Large intestine (tissue), 3 donors: Measurements from ENCODE around the gene SLCO1A2. TPM values are rescaled to one million over a fixed set of nuclear protein-coding genes. Genes with fewer than 3 reads are reported as not detected.

Experiments used
- DNase-seq, 2 donors: peaks; one replicate each; pipeline versions ENCODE4 v3.0.0 to v3.0.0-alpha.2; 2013
- H3K27ac ChIP-seq: one replicate; pipeline ENCODE4 v1.5.1; 2013; ENCODE audit warnings: low read length
- H3K27me3 ChIP-seq: 2 replicates; pipeline ENCODE4 v1.6.1; 2013; ENCODE audit warnings: low read length; ENCODE audit not compliant: control insufficient read depth, insufficient read depth
- H3K36me3 ChIP-seq: 2 replicates; pipeline ENCODE4 v1.6.1; 2013; ENCODE audit warnings: low read length; ENCODE audit not compliant: control insufficient read depth, insufficient read depth
- H3K4me1 ChIP-seq: one replicate; pipeline ENCODE4 v1.6.1; 2013; ENCODE audit warnings: low read length; ENCODE audit not compliant: control insufficient read depth, insufficient read depth
- H3K4me3 ChIP-seq: one replicate; pipeline ENCODE4 v1.5.1; 2013; ENCODE audit warnings: low read length
- H3K9me3 ChIP-seq: one replicate; pipeline ENCODE4 v1.6.1; 2013; ENCODE audit warnings: mild to moderate bottlenecking, low read depth, low read length, moderate library complexity; ENCODE audit not compliant: control insufficient read depth
- WGBS: methylation state at CpG from one replicate; pipeline ENCODE4 v1.1.5; 2013; ENCODE audit warnings: low lambda C conversion rate; ENCODE audit not compliant: insufficient coverage; 5-methylcytosine and 5-hydroxymethylcytosine counted together
- polyA plus RNA-seq: library from polyadenylated mRNA; unstranded; fragments of 120-200 nt; gene quantifications from one replicate; pipeline ENCODE4 v1.2.1, GENCODE V29; 2013

SLCO1A2 gene
- polyA plus RNA-seq, 1 donor: 0.06 TPM

GRCh38 chr12:21353487-21353886 is 18.8 kb upstream of the SLCO1A2 start:
- Histone ChIP-seq H3K4me1 (no peaks in the 10 kb centered on the region), H3K27me3 (no peaks in the 10 kb centered on the region), H3K9me3 (no peaks in the 10 kb centered on the region), H3K4me3 (no peak overlapping the region), H3K27ac (no peak overlapping the region), H3K36me3 (no peaks in the 10 kb centered on the region)
- no CpG with 5 or more reads among the region's 1 CpG for WGBS
- DNase-seq: no peak

GRCh38 chr12:21350975-21351374 is 16.3 kb upstream of the SLCO1A2 start:
- Histone ChIP-seq H3K4me1 (no peaks in the 10 kb centered on the region), H3K27ac (no peak overlapping the region), H3K36me3 (no peaks in the 10 kb centered on the region), H3K9me3 (no peaks in the 10 kb centered on the region), H3K27me3 (no peaks in the 10 kb centered on the region), H3K4me3 (no peak overlapping the region)
- no peak for DNase-seq
- WGBS: 14% methylated on average over 1 of the region's 1 CpG

GRCh38 chr12:21346542-21347205 is 12.0 kb upstream of the SLCO1A2 start:
- Histone ChIP-seq H3K9me3 (no peaks in the 10 kb centered on the region), H3K4me1 (no peaks in the 10 kb centered on the region), H3K27ac (no peak overlapping the region), H3K36me3 (no peaks in the 10 kb centered on the region), H3K27me3 (no peaks in the 10 kb centered on the region), H3K4me3 (no peak overlapping the region)
- no peak for DNase-seq
- WGBS: 67% methylated on average over 1 of the region's 1 CpG

- no peak for DNase-seq
- H3K9me3 ChIP-seq: no peaks in the 10 kb centered on the region
Measured at GRCh38 chr12:21343636-21344035, 8.9 kb upstream of the SLCO1A2 start.

GRCh38 chr12:21341769-21342168 is 7.1 kb upstream of the SLCO1A2 start:
- WGBS: 94% methylated on average over 2 of the region's 4 CpGs
- Histone ChIP-seq H3K4me1 (no peaks in the 10 kb centered on the region), H3K4me3 (no peak overlapping the region), H3K27me3 (no peaks in the 10 kb centered on the region), H3K36me3 (no peaks in the 10 kb centered on the region), H3K9me3 (no peaks in the 10 kb centered on the region), H3K27ac (no peak overlapping the region)
- no peak for DNase-seq

More at GRCh38 chr12:21343636-21344035, 8.9 kb upstream of the SLCO1A2 start:
- no peaks in the 10 kb centered on the region for H3K36me3 ChIP-seq
- H3K4me3 ChIP-seq: no peak overlapping the region
- no peaks in the 10 kb centered on the region for H3K27me3 ChIP-seq
- H3K4me1 ChIP-seq: no peaks in the 10 kb centered on the region
- H3K27ac ChIP-seq: no peak overlapping the region

GRCh38 chr12:21340403-21340802 is 5.7 kb upstream of the SLCO1A2 start:
- Histone ChIP-seq H3K27me3 (no peaks in the 10 kb centered on the region), H3K4me3 (no peak overlapping the region), H3K36me3 (no peaks in the 10 kb centered on the region), H3K9me3 (no peaks in the 10 kb centered on the region), H3K27ac (no peak overlapping the region), H3K4me1 (no peaks in the 10 kb centered on the region)
- 90% methylated on average over 2 of the region's 6 CpGs for WGBS
- peak in 1 of 2 donors; percentile 8 for DNase-seq

- H3K36me3 ChIP-seq: no peaks in the 10 kb centered on the region
- no peaks in the 10 kb centered on the region for H3K9me3 ChIP-seq
- H3K4me3 ChIP-seq: no peak overlapping the region
- no peak for DNase-seq
- H3K27me3 ChIP-seq: no peaks in the 10 kb centered on the region
- H3K4me1 ChIP-seq: no peaks in the 10 kb centered on the region
- H3K27ac ChIP-seq: no peak overlapping the region
- 100% methylated on average over 1 of the region's 1 CpG for WGBS
Measured at GRCh38 chr12:21339921-21340320, 5.2 kb upstream of the SLCO1A2 start.

GRCh38 chr12:21337959-21338744 is 3.4 kb upstream of the SLCO1A2 start:
- H3K4me1 ChIP-seq: no peaks in the 10 kb centered on the region
- no peaks in the 10 kb centered on the region for H3K9me3 ChIP-seq
- 98% methylated on average over 6 of the region's 6 CpGs for WGBS
- H3K27me3 ChIP-seq: no peaks in the 10 kb centered on the region
- H3K4me3 ChIP-seq: no peak overlapping the region
- no peak for DNase-seq
- H3K27ac ChIP-seq: no peak overlapping the region
- no peaks in the 10 kb centered on the region for H3K36me3 ChIP-seq

GRCh38 chr12:21337453-21337852 is 2.7 kb upstream of the SLCO1A2 start:
- Histone ChIP-seq H3K36me3 (no peaks in the 10 kb centered on the region), H3K4me1 (no peaks in the 10 kb centered on the region), H3K27ac (no peak overlapping the region), H3K4me3 (no peak overlapping the region), H3K9me3 (no peaks in the 10 kb centered on the region), H3K27me3 (no peaks in the 10 kb centered on the region)
- DNase-seq: no peak

- H3K4me3 ChIP-seq: no peak overlapping the region
- DNase-seq: no peak
- H3K27me3 ChIP-seq: no peaks in the 10 kb centered on the region
- no peak overlapping the region for H3K27ac ChIP-seq
- no peaks in the 10 kb centered on the region for H3K4me1 ChIP-seq
- no peaks in the 10 kb centered on the region for H3K36me3 ChIP-seq
- no peaks in the 10 kb centered on the region for H3K9me3 ChIP-seq
- 80% methylated on average over 2 of the region's 5 CpGs for WGBS
Measured at GRCh38 chr12:21336656-21337055, 1.9 kb upstream of the SLCO1A2 start.
